BJ (cell line): Measurements from ENCODE around the gene MAGI1. TPM values are rescaled to one million over a fixed set of nuclear protein-coding genes. Genes with fewer than 3 reads are reported as not detected.

Experiments
- CTCF ChIA-PET: fragments of 350-600 bp; formaldehyde crosslinking; extraction: SDS; loops from one replicate; lab custom pipeline; 2021; ENCODE audit warnings: antibody characterized with exemption, inconsistent platforms; lab: Yijun Ruan, JAX
- POLR2A ChIA-PET: fragments of 300-600 bp; sonication (Branson Sonifier 250); formaldehyde crosslinking; extraction: SDS; loops from one replicate; lab custom pipeline; 2021; ENCODE audit warnings: antibody characterized with exemption; lab: Charles Lee
- DNase-seq: peaks from one replicate; pipeline ENCODE4 v3.0.0-alpha.2; 2011; ENCODE audit warnings: low read depth
- H3K27me3 ChIP-seq: 2 replicates; pipeline ENCODE4 v1.6.0; 2011; ENCODE audit warnings: low read length; ENCODE audit not compliant: control insufficient read depth, insufficient read depth
- H3K36me3 ChIP-seq: 2 replicates; pipeline ENCODE4 v1.5.1; 2011; ENCODE audit warnings: low read length; ENCODE audit not compliant: control insufficient read depth, insufficient read depth
- H3K4me3 ChIP-seq: 2 replicates; pipeline ENCODE4 v1.5.1; 2011; ENCODE audit warnings: low read depth, mild to moderate bottlenecking, control low read depth, low read length
- CTCF ChIP-seq: IDR thresholded peaks from 2 replicates; pipeline ENCODE4 v1.5.1; 2011; ENCODE audit warnings: low read depth, mild to moderate bottlenecking, control low read depth, inconsistent platforms, low read length, moderate library complexity; ENCODE audit not compliant: insufficient read depth
- polyA plus RNA-seq: library from polyadenylated mRNA; depleted of rRNA; stranded (reverse); fragments of >200 nt; gene quantifications from 2 replicates; pipeline ENCODE4 v1.2.3, GENCODE V29; 2011

MAGI1 gene
- polyA plus RNA-seq, 1 experiment = 14.4 TPM

- ChIA-PET CTCF (interaction anchor here (1.5 kb wide), 1 partner anchor 13 kb away, joined by 3 read pairs; no protein-coding TSS in a partner anchor), POLR2A (no interaction called here)
- Histone ChIP-seq H3K36me3 (no peaks in the 10 kb centered on the region; the same call in 1 of the 2 replicates), H3K4me3 (no peak overlapping the region), H3K27me3 (no peaks in the 10 kb centered on the region)
- no peak for TF ChIP-seq CTCF
- DNase-seq = no peak
Observed at GRCh38 chr3:65995515-65995914, 43.2 kb downstream of the MAGI1 start.

- ChIA-PET CTCF (interaction anchor here (0.6 to 0.7 kb wide), 2 partner anchors 14 to 1531 kb away, joined by 3 read pairs; no protein-coding TSS in a partner anchor), POLR2A (no interaction called here)
- TF ChIP-seq CTCF = no peak
- peak; percentile 40 for DNase-seq
- Histone ChIP-seq H3K36me3 (no peaks in the 10 kb centered on the region; the same call in 1 of the 2 replicates), H3K4me3 (no peak overlapping the region), H3K27me3 (no peaks in the 10 kb centered on the region)
Observed at GRCh38 chr3:65995030-65995429, 43.7 kb downstream of the MAGI1 start.

GRCh38 chr3:65993134-65993900 lies 45.4 kb downstream of the MAGI1 start:
- POLR2A ChIA-PET = no interaction called here
- DNase-seq = no peak
- H3K4me3 ChIP-seq = no peak overlapping the region
- CTCF ChIA-PET = no interaction called here
- H3K36me3 ChIP-seq = no peaks in the 10 kb centered on the region; the same call in 1 of the 2 replicates
- no peak for TF ChIP-seq CTCF
- no peaks in the 10 kb centered on the region for H3K27me3 ChIP-seq

GRCh38 chr3:65992106-65992505 lies 46.6 kb downstream of the MAGI1 start:
- no peak for DNase-seq
- TF ChIP-seq CTCF = no peak
- Histone ChIP-seq H3K4me3 (no peak overlapping the region), H3K36me3 (no peaks in the 10 kb centered on the region; the same call in 1 of the 2 replicates), H3K27me3 (no peaks in the 10 kb centered on the region)
- CTCF ChIA-PET = no interaction called here
- POLR2A ChIA-PET = no interaction called here

- POLR2A ChIA-PET = no interaction called here
- CTCF ChIA-PET = interaction anchor here (0.9 kb wide), 1 partner anchor 67 kb away, joined by 3 read pairs; no protein-coding TSS in a partner anchor
- TF ChIP-seq CTCF = no peak
- H3K4me3 ChIP-seq = no peak overlapping the region
- peaks cover 1% of the 10 kb centered on the region; the same call in 1 of the 2 replicates for H3K36me3 ChIP-seq
- H3K27me3 ChIP-seq = no peaks in the 10 kb centered on the region
- no peak for DNase-seq
Observed at GRCh38 chr3:65988411-65989180, 50.1 kb downstream of the MAGI1 start.
